Measurements from ENCODE around the gene OR6C74.

Gene OR6C74

DNA sequence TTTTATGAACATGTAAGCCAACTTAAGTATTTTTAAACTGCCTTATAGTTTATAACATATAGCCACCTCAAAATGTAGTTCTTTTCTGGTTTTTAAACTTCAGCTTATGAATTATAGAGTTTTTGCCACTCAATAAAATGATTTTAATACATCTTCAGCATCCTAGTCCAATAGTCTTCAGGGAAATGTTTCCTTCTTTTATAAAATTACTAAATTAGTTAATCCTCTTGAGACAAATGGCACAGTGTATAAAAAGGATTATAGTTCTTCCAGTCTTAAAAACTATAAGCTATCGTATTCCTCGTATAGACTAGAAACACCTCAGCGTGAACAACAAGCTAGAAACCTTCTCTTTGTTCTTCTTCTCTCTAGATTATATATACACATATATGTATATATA lies at the start of gene OR6C74:
Gene OR6C74, plus strand, starts transcription at position 301 of the 400 bp plus-strand sequence. CDS start 2,679 bp downstream, outside the sequence.
- DNase-seq: no peak

DNA sequence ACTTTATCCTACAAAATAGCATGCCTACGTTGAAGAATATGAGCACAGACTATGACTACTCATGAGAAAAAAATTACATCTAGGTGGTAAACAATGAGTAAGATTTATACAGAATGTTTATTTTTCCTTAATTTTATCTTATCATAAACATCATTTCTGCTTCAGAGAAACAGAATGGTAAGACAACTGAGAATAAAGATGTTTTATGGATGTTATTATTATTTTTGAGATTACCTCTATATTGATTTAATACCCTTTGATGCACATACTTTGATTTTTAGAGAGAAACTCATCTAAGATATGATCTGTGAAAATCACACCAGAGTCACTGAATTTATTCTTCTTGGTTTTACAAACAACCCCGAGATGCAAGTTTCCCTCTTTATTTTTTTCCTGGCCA lies 23.7 kb upstream of the OR6C74 start, which contains the start of gene OR10A7:
Gene OR10A7, plus strand, starts transcription at position 301 of the 400 bp plus-strand sequence. Its CDS starts 0 bp downstream, at position 301.
- no peak for DNase-seq

DNA sequence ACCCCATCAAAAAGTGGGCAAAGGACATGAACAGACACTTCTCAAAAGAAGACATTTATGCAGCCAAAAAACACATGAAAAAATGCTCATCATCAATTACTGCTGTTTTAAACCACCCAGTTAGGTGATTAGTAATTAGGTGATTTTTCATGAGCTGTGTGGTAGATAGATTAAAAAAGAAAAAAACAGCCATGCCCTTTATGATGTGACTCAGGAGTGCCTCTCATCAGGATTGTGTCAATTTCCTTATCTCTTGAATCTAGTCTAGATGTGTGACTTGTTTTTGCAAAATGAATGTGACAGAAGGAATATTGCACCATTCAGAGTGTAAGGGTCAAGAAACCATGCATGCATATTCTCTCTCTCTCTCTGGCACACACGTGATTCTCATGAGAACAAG lies 17.9 kb upstream of the OR6C74 start:
- no peak for DNase-seq

DNA sequence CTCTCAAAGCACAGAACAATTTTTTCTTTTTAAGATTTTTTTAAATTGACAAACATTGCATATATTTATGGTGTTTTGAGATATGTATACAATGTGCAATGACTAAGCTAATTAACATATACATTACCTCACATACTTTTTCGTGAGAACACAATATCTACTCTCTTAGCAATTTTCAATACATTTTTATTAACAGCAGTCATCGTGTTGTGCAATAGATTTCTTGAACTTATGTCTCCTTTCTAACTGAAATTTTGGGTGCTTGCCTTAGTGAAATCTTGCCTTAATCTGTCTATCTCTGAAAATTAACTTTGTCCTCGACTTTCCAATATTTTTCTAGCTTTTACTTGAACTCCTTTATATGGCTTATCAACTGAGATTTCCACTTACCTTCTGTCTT lies 16.8 kb upstream of the OR6C74 start:
- DNase-seq: no peak

DNA sequence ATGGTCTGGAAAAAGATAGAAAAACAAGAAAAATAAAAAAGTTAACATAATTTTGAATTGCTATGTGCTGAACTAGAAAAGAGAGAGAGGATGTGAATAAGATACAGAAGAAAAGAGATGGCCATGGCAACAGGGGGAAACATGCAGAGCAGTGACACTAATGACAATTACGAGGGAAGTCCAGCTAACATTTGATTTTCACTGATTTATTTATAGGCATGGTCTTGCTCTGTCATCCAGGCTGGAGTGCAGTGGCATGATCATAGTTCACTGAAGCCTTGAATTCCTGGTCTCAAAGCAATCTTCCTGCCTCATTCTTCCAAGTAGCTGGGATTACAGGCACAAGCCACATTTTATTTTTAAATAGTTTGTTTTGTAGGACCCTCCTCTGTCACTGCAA lies 1.8 kb downstream of the OR6C74 start:
- DNase-seq: no peak

DNA sequence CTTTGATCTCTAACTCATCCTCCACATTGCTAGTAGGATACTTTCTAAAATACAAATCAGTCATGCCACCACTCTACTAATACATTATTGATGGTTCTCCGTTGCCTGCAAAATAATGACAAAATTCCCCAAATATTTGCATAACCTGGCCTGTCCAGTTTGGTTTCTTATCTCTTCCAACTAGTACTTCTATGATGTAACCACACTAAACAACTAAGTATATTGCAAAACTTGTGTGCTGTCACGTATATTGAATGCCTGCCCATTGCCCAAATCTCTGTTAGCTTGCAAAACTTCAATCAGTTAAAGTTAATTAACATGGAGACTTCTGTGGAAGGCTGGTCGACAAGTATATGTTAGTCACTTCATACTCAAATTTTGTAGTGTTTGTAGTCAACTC lies 6.5 kb downstream of the OR6C74 start:
- no peak for DNase-seq

DNA sequence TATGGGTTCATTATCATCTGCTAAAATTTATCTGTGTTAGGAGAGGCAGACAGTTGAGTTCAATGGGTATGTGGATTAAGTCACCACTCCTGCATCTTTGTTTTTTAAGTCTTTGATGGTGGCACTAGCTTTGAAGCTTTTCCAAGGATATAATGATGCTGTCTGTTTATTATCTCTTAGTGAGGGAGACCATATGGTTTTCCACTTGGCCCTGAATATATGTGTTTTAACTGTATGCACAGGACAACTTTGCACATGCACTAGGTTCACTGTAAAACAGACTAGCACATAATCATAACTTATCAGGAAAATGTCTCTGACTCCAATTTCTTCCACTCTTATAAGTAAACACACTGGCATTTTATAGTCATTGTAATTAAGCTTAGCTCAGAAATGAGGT lies 8.9 kb downstream of the OR6C74 start:
- no peak for DNase-seq

DNA sequence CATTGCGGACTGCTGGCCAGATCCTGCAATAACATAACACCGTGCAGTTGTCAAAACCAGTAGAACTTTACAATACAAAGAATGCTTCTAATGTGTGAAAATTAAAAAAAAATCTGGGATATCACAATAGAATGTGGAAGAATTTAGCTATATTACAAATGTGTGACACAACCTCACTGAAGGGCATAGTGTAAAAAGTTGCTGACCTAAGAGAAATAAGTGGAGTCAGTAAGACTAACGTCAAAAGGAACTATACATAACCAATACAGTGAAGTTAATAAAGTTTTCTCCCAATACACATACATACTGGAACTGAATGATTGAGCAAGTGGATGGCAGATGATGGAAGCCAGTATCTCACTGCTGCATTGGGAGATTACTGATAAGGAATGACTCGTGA lies 12.4 kb downstream of the OR6C74 start:
- DNase-seq: no peak

DNA sequence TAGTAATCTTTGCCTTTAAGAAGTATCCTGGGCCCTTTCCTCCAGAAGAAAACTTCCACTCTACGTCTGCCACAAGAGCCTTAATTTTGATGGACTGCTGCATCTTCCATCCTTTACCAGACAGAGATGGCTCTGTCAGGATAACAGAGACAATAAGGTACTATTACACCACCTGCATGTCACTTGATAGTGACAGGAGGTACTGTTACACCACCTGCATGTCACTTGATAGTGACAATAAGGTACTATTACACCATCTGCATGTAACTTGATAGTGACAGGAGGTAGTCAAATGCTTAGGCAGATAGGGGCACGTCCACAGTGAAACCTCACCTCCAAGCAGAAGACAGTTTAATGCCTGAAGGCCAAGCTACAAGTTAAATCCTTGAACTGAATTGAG lies 13.9 kb downstream of the OR6C74 start:
- no peak for DNase-seq

DNA sequence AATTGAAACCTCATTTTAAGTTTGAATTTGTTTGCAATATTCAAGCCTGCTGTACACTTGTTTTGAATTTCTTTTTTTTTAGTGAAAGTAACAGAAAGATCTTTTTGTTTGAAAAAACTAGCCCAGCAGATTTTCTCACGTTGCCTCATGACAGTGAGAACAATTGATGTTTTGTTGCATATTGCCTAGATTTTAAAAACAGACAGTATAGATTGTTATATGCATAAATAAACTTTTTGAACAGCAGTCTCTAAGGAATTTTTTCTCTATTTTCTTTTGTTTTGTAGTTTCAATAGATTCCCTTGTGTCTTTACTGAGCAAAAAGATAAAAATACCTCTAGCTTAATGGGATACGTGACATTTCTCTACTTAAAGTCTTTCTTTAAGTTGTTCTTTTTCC lies 36.6 kb downstream of the OR6C74 start:
- no peak for DNase-seq

DNA sequence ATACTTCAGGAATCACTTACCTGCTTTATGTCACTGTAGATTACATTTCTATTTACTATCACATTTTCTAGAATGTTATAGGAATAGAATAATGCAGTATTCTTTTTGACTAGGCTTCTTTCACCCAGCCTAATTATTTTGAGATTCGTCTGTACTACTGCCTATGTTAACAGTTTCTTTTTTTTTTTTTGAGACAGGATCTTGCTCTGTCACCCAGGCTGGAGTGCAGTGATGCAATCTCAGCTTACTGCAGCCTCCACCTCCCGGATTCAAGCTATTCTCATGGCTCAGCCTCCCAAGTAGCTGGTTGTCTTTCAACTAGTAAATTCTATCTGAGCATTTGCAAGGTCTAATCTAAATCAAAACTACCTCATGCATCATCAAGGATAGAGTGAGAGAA lies 45.6 kb downstream of the OR6C74 start:
- no peak for DNase-seq

Data from AML-193 (cell line).